NB4 (cell line): ENCODE data around the gene CADM1.

Source experiments
- MYC ChIP-seq: IDR thresholded peaks from 2 replicates; pipeline ENCODE4 v1.6.1; 2011; ENCODE audit warnings: low read depth, low read length
- POLR2A ChIP-seq: IDR thresholded peaks from 2 replicates; pipeline ENCODE4 v1.6.1; 2011; ENCODE audit warnings: mild to moderate bottlenecking; ENCODE audit not compliant: insufficient read length; ENCODE audit errors: extremely low read depth
- TF ChIP-seq, protein P1 (sequence below): IDR thresholded peaks from one replicate; pipeline ENCODE4 v1.5.1; 2012; ENCODE audit warnings: low read depth, low read length
- TF ChIP-seq, protein P2 (sequence below): IDR thresholded peaks from 2 replicates; pipeline ENCODE4 v1.6.1; 2011; ENCODE audit warnings: low read depth, low read length

DNA sequence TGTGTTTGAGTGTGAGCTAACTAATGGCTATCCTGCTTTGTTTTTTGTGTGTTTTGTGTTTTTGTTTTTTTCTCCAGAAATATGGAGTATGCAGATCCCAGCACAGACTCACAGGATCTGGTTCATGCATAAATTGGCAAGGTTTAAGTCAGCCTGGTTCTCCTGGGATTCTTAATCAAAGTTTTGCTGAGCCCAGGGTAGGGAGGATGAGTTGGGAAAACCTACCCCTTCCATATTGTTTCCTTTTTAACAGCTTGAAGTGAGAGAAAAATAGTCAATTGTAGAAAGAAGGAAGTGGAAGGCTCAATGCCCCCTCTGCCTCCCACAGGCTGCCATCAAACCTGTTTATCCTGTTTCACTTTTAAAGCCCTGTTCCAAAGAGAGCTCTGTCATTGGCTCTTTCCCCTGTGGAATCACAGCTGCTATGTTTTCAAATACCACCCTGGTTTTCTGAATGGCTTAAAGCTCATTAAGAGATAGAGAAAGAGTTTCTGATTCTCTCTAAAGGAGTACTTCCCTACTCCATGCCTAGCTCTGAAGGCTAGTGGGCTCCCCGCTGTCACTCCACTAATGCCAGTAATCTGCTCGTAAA, 23.4 kb upstream of the CADM1 start:
- TF ChIP-seq, protein P1, sequence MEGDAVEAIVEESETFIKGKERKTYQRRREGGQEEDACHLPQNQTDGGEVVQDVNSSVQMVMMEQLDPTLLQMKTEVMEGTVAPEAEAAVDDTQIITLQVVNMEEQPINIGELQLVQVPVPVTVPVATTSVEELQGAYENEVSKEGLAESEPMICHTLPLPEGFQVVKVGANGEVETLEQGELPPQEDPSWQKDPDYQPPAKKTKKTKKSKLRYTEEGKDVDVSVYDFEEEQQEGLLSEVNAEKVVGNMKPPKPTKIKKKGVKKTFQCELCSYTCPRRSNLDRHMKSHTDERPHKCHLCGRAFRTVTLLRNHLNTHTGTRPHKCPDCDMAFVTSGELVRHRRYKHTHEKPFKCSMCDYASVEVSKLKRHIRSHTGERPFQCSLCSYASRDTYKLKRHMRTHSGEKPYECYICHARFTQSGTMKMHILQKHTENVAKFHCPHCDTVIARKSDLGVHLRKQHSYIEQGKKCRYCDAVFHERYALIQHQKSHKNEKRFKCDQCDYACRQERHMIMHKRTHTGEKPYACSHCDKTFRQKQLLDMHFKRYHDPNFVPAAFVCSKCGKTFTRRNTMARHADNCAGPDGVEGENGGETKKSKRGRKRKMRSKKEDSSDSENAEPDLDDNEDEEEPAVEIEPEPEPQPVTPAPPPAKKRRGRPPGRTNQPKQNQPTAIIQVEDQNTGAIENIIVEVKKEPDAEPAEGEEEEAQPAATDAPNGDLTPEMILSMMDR: no peak
- TF ChIP-seq POLR2A (no peak), MYC (no peak)
- TF ChIP-seq, protein P2, sequence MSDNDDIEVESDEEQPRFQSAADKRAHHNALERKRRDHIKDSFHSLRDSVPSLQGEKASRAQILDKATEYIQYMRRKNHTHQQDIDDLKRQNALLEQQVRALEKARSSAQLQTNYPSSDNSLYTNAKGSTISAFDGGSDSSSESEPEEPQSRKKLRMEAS: no peak
